H1 (cell line): ENCODE measurements around the gene MLF2.

Source experiments
- CBX5 ChIP-seq: fragments of 300-800, 300-1000 bp; sonication (generic); IDR thresholded peaks from 2 replicates; pipeline ENCODE4 v1.7.1; 2016; ENCODE audit warnings: antibody characterized with exemption, low read length, low read depth
- GABPA ChIP-seq: IDR thresholded peaks from 2 replicates; pipeline ENCODE4 v1.6.1; 2011; ENCODE audit warnings: mild to moderate bottlenecking, low read length, moderate library complexity, borderline replicate concordance; ENCODE audit not compliant: insufficient read depth
- GTF2F1 ChIP-seq: IDR thresholded peaks from 2 replicates; pipeline ENCODE4 v1.6.1; 2012; ENCODE audit warnings: low read depth, low read length, improper control_type of control experiment, borderline replicate concordance
- JUN ChIP-seq: IDR thresholded peaks from 2 replicates; pipeline ENCODE4 v1.6.1; 2011; ENCODE audit warnings: low read depth, mild to moderate bottlenecking, improper control_type of control experiment, low read length
- POLR2A ChIP-seq, 2 experiments: IDR thresholded peaks; 1 replicate in 1 of 2; 2 replicates in 1 of 2; pipeline ENCODE4 v1.6.1; 2011; ENCODE audit warnings: low read depth in 2 of 2, low read length in 2 of 2, mild to moderate bottlenecking in 2 of 2; ENCODE audit errors: control extremely low read depth in 1 of 2
- POLR2AphosphoS5 ChIP-seq: IDR thresholded peaks from 2 replicates; pipeline ENCODE4 v1.6.1; 2011; ENCODE audit warnings: low read depth, low read length
- RAD21 ChIP-seq, 2 experiments: IDR thresholded peaks in 1 of 2; conservative IDR thresholded peaks in 1 of 2; 2 replicates each; pipeline ENCODE4 v1.6.1; 2011; ENCODE audit warnings: low read depth in 2 of 2, low read length in 2 of 2, improper control_type of control experiment in 1 of 2, inconsistent platforms in 1 of 2, mild to moderate bottlenecking in 1 of 2, moderate library complexity in 1 of 2
- SRF ChIP-seq: IDR thresholded peaks from 2 replicates; pipeline ENCODE4 v1.6.1; 2011; ENCODE audit warnings: mild to moderate bottlenecking, low read depth, low read length, moderate library complexity
- TBP ChIP-seq: IDR thresholded peaks from 2 replicates; pipeline ENCODE4 v1.6.1; 2011; ENCODE audit warnings: low read depth, low read length, improper control_type of control experiment
- TEAD4 ChIP-seq: IDR thresholded peaks from 2 replicates; pipeline ENCODE4 v1.6.1; 2012; ENCODE audit warnings: low read depth, low read length, inconsistent platforms, mixed read lengths
- TF ChIP-seq, protein P1 (sequence below), 3 experiments: IDR thresholded peaks; 1 replicate in 2 of 3; 2 replicates in 1 of 3; pipeline versions ENCODE4 v1.5.1 to v1.6.1; 2011; ENCODE audit warnings: low read length in 3 of 3, mild to moderate bottlenecking in 3 of 3, inconsistent platforms in 2 of 3, low read depth in 1 of 3, moderate library complexity in 1 of 3; ENCODE audit not compliant: insufficient read depth in 1 of 3; ENCODE audit errors: control extremely low read depth in 1 of 3

DNA sequence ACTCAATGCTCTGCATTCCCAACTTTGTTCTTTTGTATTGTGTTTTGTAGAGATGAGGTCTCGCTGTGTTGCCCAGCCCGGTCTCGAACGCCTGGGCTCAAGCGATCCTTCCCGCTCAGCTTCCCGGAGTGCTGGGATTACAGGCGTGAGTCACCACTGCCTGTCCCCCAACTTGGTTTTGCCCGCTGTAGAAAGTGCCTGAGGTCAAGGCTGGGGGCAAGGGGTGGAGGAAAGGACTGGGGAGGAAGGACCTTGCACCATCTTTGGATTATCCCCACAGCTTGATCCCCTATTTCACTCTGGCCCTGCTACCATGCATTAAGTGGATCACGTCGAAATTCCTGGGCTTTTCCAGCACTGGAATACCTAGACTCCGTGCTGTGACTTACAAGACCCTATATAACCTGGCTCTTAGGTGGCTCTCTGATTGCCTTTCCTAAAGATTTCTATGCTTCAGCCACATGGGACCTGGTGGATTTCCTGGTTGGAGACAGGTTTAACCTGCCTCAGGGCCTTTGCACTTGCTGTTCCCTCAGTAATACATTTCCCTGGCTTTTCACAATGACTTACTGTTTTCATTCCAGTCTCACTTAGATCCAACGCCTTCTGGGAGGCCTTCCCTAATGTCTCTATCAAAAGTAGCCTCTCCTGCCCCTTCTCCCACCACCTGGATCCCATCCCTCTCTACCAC is 51.7 kb downstream of the MLF2 start:
- TF ChIP-seq TEAD4 (no peak), RAD21 (IDR thresholded peaks at IDR 0.05 in 1 of 2, conservative IDR thresholded peaks at IDR 0.05 in 1 of 2; ENCODE audit: low read depth in 2 of 2, low read length in 2 of 2) (no peak), CBX5 (no peak), POLR2A (IDR thresholded peaks at IDR 0.05; ENCODE audit: control extremely low read depth in 1 of 2, low read depth in 2 of 2, low read length in 2 of 2) (no peak), POLR2AphosphoS5 (no peak), GABPA (no peak), GTF2F1 (no peak), SRF (no peak), TBP (no peak), JUN (no peak)
- TF ChIP-seq, protein P1, sequence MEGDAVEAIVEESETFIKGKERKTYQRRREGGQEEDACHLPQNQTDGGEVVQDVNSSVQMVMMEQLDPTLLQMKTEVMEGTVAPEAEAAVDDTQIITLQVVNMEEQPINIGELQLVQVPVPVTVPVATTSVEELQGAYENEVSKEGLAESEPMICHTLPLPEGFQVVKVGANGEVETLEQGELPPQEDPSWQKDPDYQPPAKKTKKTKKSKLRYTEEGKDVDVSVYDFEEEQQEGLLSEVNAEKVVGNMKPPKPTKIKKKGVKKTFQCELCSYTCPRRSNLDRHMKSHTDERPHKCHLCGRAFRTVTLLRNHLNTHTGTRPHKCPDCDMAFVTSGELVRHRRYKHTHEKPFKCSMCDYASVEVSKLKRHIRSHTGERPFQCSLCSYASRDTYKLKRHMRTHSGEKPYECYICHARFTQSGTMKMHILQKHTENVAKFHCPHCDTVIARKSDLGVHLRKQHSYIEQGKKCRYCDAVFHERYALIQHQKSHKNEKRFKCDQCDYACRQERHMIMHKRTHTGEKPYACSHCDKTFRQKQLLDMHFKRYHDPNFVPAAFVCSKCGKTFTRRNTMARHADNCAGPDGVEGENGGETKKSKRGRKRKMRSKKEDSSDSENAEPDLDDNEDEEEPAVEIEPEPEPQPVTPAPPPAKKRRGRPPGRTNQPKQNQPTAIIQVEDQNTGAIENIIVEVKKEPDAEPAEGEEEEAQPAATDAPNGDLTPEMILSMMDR (IDR thresholded peaks at IDR 0.05; ENCODE audit: control extremely low read depth in 1 of 3, insufficient read depth in 1 of 3, low read depth in 1 of 3, low read length in 3 of 3): no peak
